Astrocyte of the spinal cord (primary cell): ENCODE measurements around the gene NCSTN.

ENCODE experiments used
- DNase-seq: peaks from one replicate; pipeline ENCODE4 v3.0.0; 2011; ENCODE audit warnings: low read depth, low spot score
- H3K4me3 ChIP-seq: 2 replicates; pipeline ENCODE4 v1.5.1; 2011; ENCODE audit warnings: low read depth, mild to moderate bottlenecking, low read length, moderate library complexity
- CTCF ChIP-seq: IDR thresholded peaks from 2 replicates; pipeline ENCODE4 v1.5.1; 2012; ENCODE audit warnings: low read depth, mild to moderate bottlenecking, low read length, inconsistent platforms
- in situ Hi-C: cut with HindIII; loops from 2 replicates; pipeline ENCODE4 v1.10.0; 2017; ENCODE audit warnings: low sequenced_read_pairs

The NCSTN gene

GRCh38 chr1:160309571-160309970 lies 33.6 kb upstream of the NCSTN start:
- H3K4me3 ChIP-seq, result no peak overlapping the region
- no peak for DNase-seq
- in situ Hi-C loops, result no loop called here
- TF ChIP-seq CTCF, result no peak

- no peak overlapping the region for H3K4me3 ChIP-seq
- in situ Hi-C loops, result no loop called here
- no peak for TF ChIP-seq CTCF
- no peak for DNase-seq
These were observed 27.8 kb upstream of the NCSTN start for GRCh38 chr1:160315359-160315758.

GRCh38 chr1:160322831-160323230 lies 20.4 kb upstream of the NCSTN start:
- no peak for TF ChIP-seq CTCF
- in situ Hi-C loops, result no loop called here
- no peak overlapping the region for H3K4me3 ChIP-seq
- DNase-seq, result no peak

- no peak overlapping the region for H3K4me3 ChIP-seq
- DNase-seq, result no peak
- in situ Hi-C loops, result no loop called here
- TF ChIP-seq CTCF, result no peak
These were observed 17.9 kb upstream of the NCSTN start for GRCh38 chr1:160325252-160325651.

- no peak overlapping the region for H3K4me3 ChIP-seq
- DNase-seq, result no peak
- no peak for TF ChIP-seq CTCF
- in situ Hi-C loops, result no loop called here
These were observed 16.8 kb upstream of the NCSTN start for GRCh38 chr1:160326418-160326817.

GRCh38 chr1:160328184-160328583 lies 15.0 kb upstream of the NCSTN start:
- no peak for DNase-seq
- no peak for TF ChIP-seq CTCF
- H3K4me3 ChIP-seq, result no peak overlapping the region
- in situ Hi-C loops, result no loop called here

GRCh38 chr1:160330119-160330518 lies 13.1 kb upstream of the NCSTN start:
- no peak for DNase-seq
- in situ Hi-C loops, result no loop called here
- H3K4me3 ChIP-seq, result no peak overlapping the region
- TF ChIP-seq CTCF, result no peak
